Central memory CD4-positive, alpha-beta T cell (primary cell): ENCODE data around the gene CFLAR.

Source experiments
- DNase-seq: peaks from one replicate; pipeline ENCODE4 v3.0.0; 2022

The CFLAR gene

GRCh38 chr2:201223089-201224073 is 107.4 kb downstream of the CFLAR start:
- DNase-seq, result no peak
